ENCODE measurements around the gene NMNAT2. TPM values are rescaled to one million over a fixed set of nuclear protein-coding genes. Genes with fewer than 3 reads are reported as not detected.
A peak's percentile ranks its signal among the peaks of the same experiment; 100 is the strongest.

NMNAT2 gene
- total and polyA plus RNA-seq, 2 of the 13 experiments (the other 11 are each of a cell fraction or from before 2014, with no cell fraction given), result not detected

DNA sequence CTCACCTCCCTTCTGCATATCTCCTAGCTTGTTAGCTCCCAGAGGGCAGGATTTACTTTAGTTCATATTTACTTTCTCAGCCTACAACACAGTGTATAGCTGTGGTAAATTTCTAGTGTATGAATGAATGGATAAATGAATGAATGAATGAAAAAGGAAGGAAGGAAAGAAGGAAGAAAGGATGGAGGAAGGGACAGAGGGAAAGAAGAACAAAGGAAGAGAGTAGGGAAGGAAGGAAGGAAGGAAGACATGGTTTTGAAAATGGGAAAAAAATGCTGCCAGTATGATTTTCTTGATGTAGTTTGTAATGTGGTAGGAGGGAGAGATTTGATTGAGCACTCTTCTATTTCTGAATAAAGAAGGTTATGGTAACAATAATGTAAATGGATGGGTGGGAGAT is 185.1 kb downstream of the NMNAT2 start (continued):
- TF ChIP-seq TIGD3 (CRISPR knock-in tag; IDR thresholded peaks at IDR 0.05; ENCODE audit: borderline replicate concordance) (no peak), ZNF501 (CRISPR knock-in tag; IDR thresholded peaks at IDR 0.05) (no peak), HDAC6 (IDR thresholded peaks at IDR 0.05; ENCODE audit: low read depth, low read length) (no peak)

DNA sequence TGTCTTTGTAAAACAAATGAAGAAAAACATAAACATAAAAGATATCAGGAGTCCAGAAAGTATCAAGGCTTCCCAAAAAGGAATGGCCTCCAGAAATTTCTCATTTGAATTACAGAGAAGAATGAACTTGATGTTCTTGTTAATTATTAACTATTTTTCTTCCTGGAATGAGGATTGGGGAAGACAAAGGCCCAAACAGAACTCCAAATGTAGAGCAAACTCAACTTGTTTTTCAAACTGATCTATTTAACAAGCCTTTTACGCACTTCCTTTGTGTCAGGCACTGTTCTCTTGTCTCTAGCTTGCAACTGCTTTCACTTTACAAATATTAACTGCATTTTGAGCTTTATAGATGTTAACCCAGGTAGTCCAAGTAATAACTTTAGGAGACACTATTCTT is 186.6 kb downstream of the NMNAT2 start:
- FAIRE-seq (no peak), DNase-seq (ENCODE audit: low spot score) (peak; percentile 58), ATAC-seq (no peak)
- peaks cover 46% of the 10 kb centered on the region for H3K4me1 ChIP-seq (ENCODE audit: insufficient read depth, low read length)
- ChIA-PET POLR2A (no interaction called here), CTCF (ENCODE audit: low intra/inter-chr PET ratio, low total read pairs) (no interaction called here)
- H3K4me3 ChIP-seq (replicated peaks in 1 of 3; ENCODE audit: insufficient read depth in 1 of 3, low read depth in 2 of 3, low read length in 3 of 3), result 0 out of 6 replicates have a peak overlapping the region, but pooled peaks of 1 of the 3 experiments have one; percentile 19
- H3K9me3 ChIP-seq (ENCODE audit: low read length), result no peaks in the 10 kb centered on the region
- H2AFZ ChIP-seq (ENCODE audit: low read length), result no peak overlapping the region
- no peak overlapping the region for H3K9ac ChIP-seq (ENCODE audit: insufficient read depth, low read depth, low read length)
- no peaks in the 10 kb centered on the region for H3K79me2 ChIP-seq (ENCODE audit: insufficient read depth, low read length)
- in situ Hi-C loops (cut with HindIII; ENCODE audit: extremely low pct_ligation_motif_present, low pct_unique_long_range_greater_than_20kb) (no loop called here), intact Hi-C loops (cut with micrococcal nuclease; ENCODE audit: unreplicated experiment) (no loop called here)
- peak overlapping the region; percentile 30 for H3K4me2 ChIP-seq (ENCODE audit: low read depth, low read length)
- H3K36me3 ChIP-seq (replicated peaks in 1 of 2; ENCODE audit: control insufficient read depth in 1 of 2, insufficient read depth in 2 of 2, low read length in 2 of 2), result no peaks in the 10 kb centered on the region
- WGBS (ENCODE audit: low lambda C conversion rate), result 3% methylated on average over 1 of the region's 1 CpG
- no peaks in the 10 kb centered on the region for H4K20me1 ChIP-seq (ENCODE audit: insufficient read depth, low read length)
- no peaks in the 10 kb centered on the region for H3K27me3 ChIP-seq (ENCODE audit: control insufficient read depth in 1 of 2, insufficient read depth in 2 of 2, low read length in 2 of 2)
- BruUV-seq (replicated peaks), result no TSS peak
- H3K27ac ChIP-seq (ENCODE audit: extremely low read length, insufficient read depth, low read length), result no peak overlapping the region
- TF ChIP-seq ZNF879 (CRISPR knock-in tag; IDR thresholded peaks at IDR 0.05) (no peak), SOX13 (IDR thresholded peaks at IDR 0.05) (no peak), SOX13 (CRISPR knock-in tag; conservative IDR thresholded peaks at IDR 0.05 in 1 of 2, IDR thresholded peaks at IDR 0.05 in 1 of 2) (peak in 1 of 2 experiments; percentile 53; a peak in 1 of 4 replicates), ZNF691 (CRISPR knock-in tag; IDR thresholded peaks at IDR 0.05; ENCODE audit: borderline replicate concordance, low read depth) (no peak), ZNF839 (CRISPR knock-in tag; IDR thresholded peaks at IDR 0.05; ENCODE audit: borderline replicate concordance) (no peak), ZHX2 (IDR thresholded peaks at IDR 0.05; ENCODE audit: low read depth) (no peak), ZHX2 (CRISPR knock-in tag; IDR thresholded peaks at IDR 0.05; ENCODE audit: borderline replicate concordance) (no peak), ZC3H4 (CRISPR knock-in tag; IDR thresholded peaks at IDR 0.05; ENCODE audit: borderline replicate concordance) (no peak), SOX5 (CRISPR knock-in tag; IDR thresholded peaks at IDR 0.05; ENCODE audit: borderline replicate concordance) (peak; percentile 47; the same call in 1 of the 2 replicates)
- TF ChIP-seq, protein P1, sequence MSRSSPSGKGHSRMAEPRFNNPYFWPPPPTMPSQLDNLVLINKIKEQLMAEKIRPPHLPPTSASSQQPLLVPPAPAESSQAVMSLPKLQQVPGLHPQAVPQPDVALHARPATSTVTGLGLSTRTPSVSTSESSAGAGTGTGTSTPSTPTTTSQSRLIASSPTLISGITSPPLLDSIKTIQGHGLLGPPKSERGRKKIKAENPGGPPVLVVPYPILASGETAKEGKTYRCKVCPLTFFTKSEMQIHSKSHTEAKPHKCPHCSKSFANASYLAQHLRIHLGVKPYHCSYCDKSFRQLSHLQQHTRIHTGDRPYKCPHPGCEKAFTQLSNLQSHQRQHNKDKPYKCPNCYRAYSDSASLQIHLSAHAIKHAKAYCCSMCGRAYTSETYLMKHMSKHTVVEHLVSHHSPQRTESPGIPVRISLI (CRISPR knock-in tag; IDR thresholded peaks at IDR 0.05; ENCODE audit: borderline replicate concordance), result no peak
- TF ChIP-seq, protein P2, sequence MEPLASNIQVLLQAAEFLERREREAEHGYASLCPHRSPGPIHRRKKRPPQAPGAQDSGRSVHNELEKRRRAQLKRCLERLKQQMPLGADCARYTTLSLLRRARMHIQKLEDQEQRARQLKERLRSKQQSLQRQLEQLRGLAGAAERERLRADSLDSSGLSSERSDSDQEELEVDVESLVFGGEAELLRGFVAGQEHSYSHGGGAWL (CRISPR knock-in tag; IDR thresholded peaks at IDR 0.05), result no peak

All from HepG2 (cell line).